HUDEP-2 (cell line): ENCODE data around the gene CXCL12.

Experiments
- DNase-seq, 76 experiments: peaks; one replicate each; lab custom pipeline; 2025; ENCODE audit not compliant: unreplicated experiment in 76 of 76; lab: John Stamatoyannopoulos, UW

Gene CXCL12

DNA sequence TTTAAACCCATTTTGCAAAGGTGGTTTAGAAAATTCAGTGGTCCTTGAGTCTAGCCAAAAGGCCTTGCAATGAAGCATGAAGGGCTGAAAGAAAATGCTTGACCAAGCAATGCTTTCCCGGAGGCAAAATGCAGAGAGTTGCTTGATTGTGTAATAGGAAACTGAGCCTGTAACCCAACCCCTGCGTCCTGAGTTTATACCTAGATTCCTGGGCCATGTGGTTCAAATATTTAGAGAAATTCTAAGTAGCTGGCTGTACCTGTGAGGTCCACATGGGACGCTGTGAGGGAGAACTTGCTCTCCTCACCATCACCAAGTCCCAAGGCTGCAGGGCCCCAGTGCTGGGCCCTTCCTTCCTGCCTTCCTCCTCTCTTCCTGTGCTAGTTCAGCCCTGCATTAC lies 45.7 kb downstream of the CXCL12 start:
- no peak for DNase-seq

DNA sequence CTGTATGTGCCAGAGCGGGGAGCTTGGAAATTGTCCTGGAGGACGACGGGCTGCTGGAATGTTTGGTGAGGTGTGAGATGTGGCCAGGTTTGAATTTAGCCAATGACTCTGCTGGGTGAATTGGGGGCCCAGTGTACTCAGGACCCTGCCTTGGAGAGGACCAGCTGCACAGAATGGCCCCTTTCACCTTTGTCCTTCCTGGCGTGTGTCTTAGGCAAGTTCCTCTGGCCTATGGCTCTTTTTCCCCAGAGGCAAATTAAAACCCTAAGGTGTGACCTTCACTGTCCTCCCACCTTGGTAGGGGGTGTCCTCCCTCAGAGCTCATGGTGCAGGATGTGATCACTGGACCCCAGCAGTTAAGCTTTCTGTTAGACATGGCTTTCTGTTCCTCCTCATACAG lies 47.8 kb downstream of the CXCL12 start:
- DNase-seq, result no peak

DNA sequence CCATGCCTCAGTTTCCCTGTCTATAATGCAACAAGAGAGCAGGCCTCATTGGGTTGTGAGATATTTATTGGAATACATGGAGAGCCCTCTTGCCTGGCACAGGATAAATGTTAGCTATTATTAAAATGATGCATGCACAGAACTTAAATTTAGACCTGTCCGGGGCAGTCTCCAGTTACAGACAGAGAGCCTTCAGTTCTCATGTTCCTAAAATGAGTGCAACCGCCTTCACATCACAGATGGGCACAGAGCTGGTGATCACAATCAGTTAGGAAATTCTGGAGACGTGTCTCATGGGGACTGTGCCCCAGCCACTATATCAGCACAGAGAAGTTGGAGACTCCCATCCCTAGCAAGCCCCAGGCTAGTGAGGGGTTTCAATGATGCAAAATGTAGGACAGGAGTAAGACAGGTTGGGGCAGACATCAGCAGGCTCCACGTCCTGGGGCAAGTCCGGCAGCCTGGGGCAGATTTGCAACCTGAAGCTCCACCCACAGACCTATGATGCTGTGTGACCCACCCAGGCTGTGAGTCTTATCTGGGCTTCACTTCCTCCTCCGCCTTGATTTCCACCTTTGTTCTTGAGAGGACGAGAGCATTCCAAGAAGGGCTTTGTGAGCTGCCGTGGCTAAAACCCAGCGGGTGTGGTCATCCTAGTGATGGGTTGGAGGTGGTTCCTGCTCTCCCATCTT lies 49.4 kb downstream of the CXCL12 start:
- no peak for DNase-seq

DNA sequence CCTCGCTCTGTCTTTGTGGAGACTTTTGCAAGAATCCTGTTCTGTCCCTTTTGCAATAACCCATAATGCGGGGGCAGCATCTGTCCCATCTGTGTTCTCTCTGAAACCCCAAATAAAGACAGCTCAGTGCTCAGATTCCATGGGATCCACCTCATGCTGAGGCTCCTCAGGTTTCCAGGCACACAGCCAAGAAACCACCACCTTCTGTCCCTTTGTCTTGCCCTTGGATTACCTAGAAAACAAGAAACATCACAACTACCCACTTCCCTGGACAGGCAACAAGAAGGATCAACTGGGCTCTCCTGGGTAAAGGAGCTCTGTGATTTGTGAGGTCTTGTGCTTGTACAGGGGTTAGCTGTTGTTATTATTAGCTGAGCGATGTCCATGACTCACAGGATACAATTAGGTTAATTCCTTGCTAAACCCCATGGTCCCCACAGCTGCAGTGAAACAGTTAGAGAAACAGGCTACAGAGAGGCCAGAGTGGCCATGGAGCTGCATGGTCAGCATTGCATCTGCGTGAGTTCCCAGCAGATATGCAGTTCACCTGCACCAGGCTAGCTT lies 50.2 kb downstream of the CXCL12 start:
- no peak for DNase-seq

DNA sequence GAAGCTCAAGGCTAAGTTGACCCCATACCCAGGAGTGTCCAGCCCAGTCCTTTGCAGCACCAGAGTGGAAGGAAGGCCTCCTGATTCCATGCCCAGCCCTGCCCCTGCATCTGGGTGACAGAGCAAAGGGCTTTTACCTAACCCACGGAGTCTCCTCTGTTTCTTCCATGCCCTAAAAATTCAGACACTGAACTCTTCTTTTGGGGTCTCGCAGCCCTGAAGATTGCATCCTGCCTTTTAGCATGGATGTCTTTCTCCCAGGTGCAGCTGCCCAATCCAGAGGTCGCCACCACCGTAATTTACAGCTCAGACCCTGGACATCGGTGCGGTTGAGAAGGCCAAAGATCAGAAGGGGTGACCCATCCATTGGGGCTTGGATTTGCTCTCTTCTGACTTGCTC lies 50.8 kb downstream of the CXCL12 start:
- DNase-seq, result no peak

DNA sequence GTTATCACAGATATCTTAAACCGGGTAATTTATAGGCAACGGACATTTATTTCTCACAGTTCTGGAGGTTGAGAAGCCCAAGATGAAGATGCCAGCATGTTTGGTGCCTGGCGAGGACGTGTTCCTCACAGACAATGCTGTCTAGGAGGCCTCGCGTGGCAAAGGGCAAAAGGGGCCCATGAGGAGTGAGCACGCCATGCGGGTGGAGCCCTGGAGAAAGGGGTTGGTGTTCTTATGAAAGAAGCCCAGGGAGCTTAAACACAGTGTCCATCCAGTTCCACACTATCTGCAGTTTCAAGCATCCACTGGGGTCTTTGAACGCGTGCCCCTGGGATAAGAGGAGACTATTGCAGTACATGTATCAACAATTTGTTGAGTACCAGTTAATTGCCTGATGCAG lies 51.4 kb downstream of the CXCL12 start:
- no peak for DNase-seq

DNA sequence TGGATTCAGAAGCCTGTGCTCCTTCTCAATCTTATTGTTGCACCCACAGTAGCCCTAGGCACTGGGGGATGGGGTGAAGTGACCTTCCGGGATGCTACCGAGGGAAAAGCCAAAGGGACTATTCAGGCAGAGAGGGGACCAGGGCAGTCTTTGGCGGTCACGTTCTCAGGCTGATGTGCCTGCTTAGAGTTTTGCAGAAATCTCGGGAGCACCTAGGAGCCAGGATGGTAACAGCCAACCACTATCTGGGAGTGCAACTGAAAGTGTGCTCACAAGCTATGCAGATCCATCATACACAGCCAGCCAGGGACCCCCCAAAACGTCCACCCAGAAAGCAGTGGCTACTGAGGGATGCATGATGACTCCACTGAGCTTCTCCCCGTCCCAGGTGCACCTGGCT lies 52.4 kb downstream of the CXCL12 start:
- no peak for DNase-seq

DNA sequence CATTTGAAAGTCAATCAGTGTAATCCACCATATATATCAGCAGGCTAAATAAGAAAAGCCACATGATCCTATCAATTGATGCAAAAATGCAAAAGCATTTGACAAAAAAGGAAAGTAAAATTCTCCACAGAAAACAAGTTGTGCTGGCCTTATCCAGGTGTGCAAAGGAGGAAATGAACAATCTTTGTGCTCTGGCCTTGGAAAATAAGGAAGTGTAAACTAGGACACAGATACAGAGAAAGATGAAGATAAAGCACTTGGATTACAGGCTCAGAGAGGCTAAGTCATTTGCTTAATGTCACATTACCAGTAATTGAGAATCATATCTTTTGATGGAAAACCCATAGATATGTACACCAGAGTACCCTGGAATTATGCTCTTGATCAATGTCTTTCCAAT lies 54.5 kb downstream of the CXCL12 start:
- no peak for DNase-seq

DNA sequence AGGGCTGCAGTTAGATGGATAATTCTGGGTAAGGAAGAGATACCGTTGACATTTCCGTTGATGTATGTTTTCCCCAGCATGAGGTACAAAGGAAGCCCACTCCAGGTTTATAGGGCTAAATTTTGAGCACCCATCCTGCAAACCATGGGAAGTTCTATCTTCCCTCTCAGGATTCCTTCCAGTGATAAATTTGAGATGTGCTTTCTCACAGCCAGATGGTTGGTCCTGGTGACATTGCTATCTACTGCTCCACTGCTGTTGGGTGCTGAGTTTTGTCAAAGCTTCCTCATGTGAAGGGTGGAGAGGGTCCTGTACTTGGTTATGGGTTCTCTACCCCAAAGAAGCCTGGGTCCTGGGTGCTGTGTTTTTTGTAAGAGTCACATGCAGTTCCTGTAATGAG lies 57.4 kb downstream of the CXCL12 start:
- DNase-seq, result no peak
